Adipocyte (in vitro differentiated cells): ENCODE results near the gene DNAH12.

Source experiments
- DNase-seq: peaks from one replicate; pipeline ENCODE4 v3.0.0-alpha.2; 2015; ENCODE audit warnings: low read depth
- H3K27me3 ChIP-seq: replicated peaks from 2 replicates; pipeline ENCODE4 v1.7.0; 2013; ENCODE audit warnings: mild to moderate bottlenecking, low read length, moderate library complexity; ENCODE audit not compliant: control insufficient read depth, insufficient read depth
- H3K36me3 ChIP-seq: 2 replicates; pipeline ENCODE4 v1.7.0; 2013; ENCODE audit warnings: low read length, mild to moderate bottlenecking, moderate library complexity; ENCODE audit not compliant: control insufficient read depth, insufficient read depth, severe bottlenecking
- H3K4me1 ChIP-seq: 2 replicates; pipeline ENCODE4 v1.7.0; 2013; ENCODE audit warnings: mild to moderate bottlenecking, low read length, moderate library complexity; ENCODE audit not compliant: control insufficient read depth, insufficient read depth
- H3K4me3 ChIP-seq: 2 replicates; pipeline ENCODE4 v1.7.0; 2013; ENCODE audit warnings: mild to moderate bottlenecking, low read length, moderate library complexity
- H3K9ac ChIP-seq: 2 replicates; pipeline ENCODE4 v1.7.0; 2013; ENCODE audit warnings: mild to moderate bottlenecking, low read length, moderate library complexity
- H3K9me3 ChIP-seq: 2 replicates; pipeline ENCODE4 v1.7.0; 2013; ENCODE audit warnings: mild to moderate bottlenecking, low read length, moderate library complexity; ENCODE audit not compliant: control insufficient read depth

The DNAH12 gene

GRCh38 chr3:57569859-57570450 is 25.8 kb upstream of the DNAH12 start:
- no peak for DNase-seq
- H3K9ac ChIP-seq = no peak overlapping the region
- H3K4me1 ChIP-seq = peaks cover 9% of the 10 kb centered on the region
- H3K27me3 ChIP-seq = no peaks in the 10 kb centered on the region
- no peak overlapping the region for H3K4me3 ChIP-seq
- peaks cover 94% of the 10 kb centered on the region for H3K36me3 ChIP-seq
- no peaks in the 10 kb centered on the region for H3K9me3 ChIP-seq

GRCh38 chr3:57559526-57559925 is 15.4 kb upstream of the DNAH12 start:
- H3K9me3 ChIP-seq = no peaks in the 10 kb centered on the region
- DNase-seq = peak; percentile 50
- no peaks in the 10 kb centered on the region for H3K27me3 ChIP-seq
- H3K9ac ChIP-seq = no peak overlapping the region
- peak overlapping the region; percentile 20 for H3K4me3 ChIP-seq
- H3K4me1 ChIP-seq = peaks cover 44% of the 10 kb centered on the region
- H3K36me3 ChIP-seq = peaks cover 21% of the 10 kb centered on the region

- peaks cover 34% of the 10 kb centered on the region for H3K4me1 ChIP-seq
- H3K4me3 ChIP-seq = peak overlapping the region; percentile 98
- peak; percentile 66 for DNase-seq
- H3K36me3 ChIP-seq = peaks cover 15% of the 10 kb centered on the region
- peak overlapping the region; percentile 93 for H3K9ac ChIP-seq
- no peaks in the 10 kb centered on the region for H3K27me3 ChIP-seq
- no peaks in the 10 kb centered on the region for H3K9me3 ChIP-seq
Measured at GRCh38 chr3:57557085-57557537, 13.0 kb upstream of the DNAH12 start.

GRCh38 chr3:57556459-57557084 is 12.4 kb upstream of the DNAH12 start:
- peaks cover 33% of the 10 kb centered on the region for H3K4me1 ChIP-seq
- H3K4me3 ChIP-seq = peak overlapping the region; percentile 98
- peak; percentile 56 for DNase-seq
- peaks cover 14% of the 10 kb centered on the region for H3K36me3 ChIP-seq
- H3K27me3 ChIP-seq = no peaks in the 10 kb centered on the region
- H3K9me3 ChIP-seq = no peaks in the 10 kb centered on the region
- peak overlapping the region; percentile 93 for H3K9ac ChIP-seq

DNA sequence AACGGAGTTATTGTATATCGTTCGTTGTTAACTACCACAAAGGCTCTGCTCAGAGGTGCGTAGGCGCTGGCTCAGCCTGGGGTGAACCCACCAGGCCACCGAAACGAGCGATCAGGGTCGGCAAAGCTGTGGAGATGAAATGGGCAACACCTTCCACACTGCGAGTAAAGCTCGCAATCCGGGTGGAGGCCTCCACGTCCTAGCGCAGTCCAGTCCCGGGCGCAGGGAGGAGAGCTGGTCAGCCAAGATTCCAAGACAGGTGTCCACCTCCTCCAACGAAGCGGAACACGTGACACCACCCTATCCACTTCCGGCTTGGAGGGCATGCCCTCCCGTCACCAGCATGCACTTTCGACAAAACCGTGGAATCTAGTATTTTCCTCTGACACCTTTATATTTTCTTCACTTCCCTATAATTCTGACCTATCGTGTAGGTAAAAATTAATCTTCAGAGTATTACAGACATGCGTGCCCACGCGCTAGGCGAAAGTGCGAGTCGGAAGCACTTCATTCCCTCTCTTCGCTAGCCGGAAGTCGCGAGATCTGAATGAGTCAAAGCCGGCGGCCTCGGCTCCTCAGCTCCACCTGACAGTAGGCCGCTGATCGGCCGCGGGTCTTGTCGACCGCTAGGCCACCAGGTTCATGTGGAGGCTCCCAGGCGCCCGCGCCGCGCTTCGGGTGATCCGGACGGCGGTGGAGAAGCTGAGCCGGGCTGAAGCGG is 11.8 kb upstream of the DNAH12 start, which contains the start of gene PDE12:
Gene PDE12 (plus strand): TSS at position 537 of the 721 bp plus-strand sequence. CDS start 106 bp downstream, at position 643.
- peak; percentile 95 for DNase-seq
- Histone ChIP-seq H3K9me3 (no peaks in the 10 kb centered on the region), H3K9ac (peak within 1 kb of the TSS; percentile 93), H3K4me1 (peaks cover 31% of the 10 kb centered on the region), H3K36me3 (peaks cover 10% of the 10 kb centered on the region), H3K4me3 (peak within 1 kb of the TSS; percentile 98), H3K27me3 (no peaks in the 10 kb centered on the region)

GRCh38 chr3:57555306-57555705 is 11.2 kb upstream of the DNAH12 start:
- Histone ChIP-seq H3K36me3 (peaks cover 6% of the 10 kb centered on the region), H3K4me1 (peaks cover 27% of the 10 kb centered on the region), H3K9me3 (no peaks in the 10 kb centered on the region), H3K27me3 (no peaks in the 10 kb centered on the region), H3K4me3 (peak overlapping the region; percentile 98), H3K9ac (peak overlapping the region; percentile 93)
- no peak for DNase-seq

GRCh38 chr3:57546616-57547015 is 2.5 kb upstream of the DNAH12 start:
- no peaks in the 10 kb centered on the region for H3K36me3 ChIP-seq
- no peak overlapping the region for H3K9ac ChIP-seq
- no peak overlapping the region for H3K4me3 ChIP-seq
- DNase-seq = no peak
- peaks cover 10% of the 10 kb centered on the region for H3K4me1 ChIP-seq
- H3K9me3 ChIP-seq = no peaks in the 10 kb centered on the region
- no peaks in the 10 kb centered on the region for H3K27me3 ChIP-seq

GRCh38 chr3:57545636-57546268 is 1.6 kb upstream of the DNAH12 start:
- no peak for DNase-seq
- Histone ChIP-seq H3K9me3 (no peaks in the 10 kb centered on the region), H3K27me3 (no peaks in the 10 kb centered on the region), H3K4me1 (peaks cover 10% of the 10 kb centered on the region), H3K36me3 (no peaks in the 10 kb centered on the region), H3K9ac (no peak overlapping the region), H3K4me3 (no peak overlapping the region)

DNA sequence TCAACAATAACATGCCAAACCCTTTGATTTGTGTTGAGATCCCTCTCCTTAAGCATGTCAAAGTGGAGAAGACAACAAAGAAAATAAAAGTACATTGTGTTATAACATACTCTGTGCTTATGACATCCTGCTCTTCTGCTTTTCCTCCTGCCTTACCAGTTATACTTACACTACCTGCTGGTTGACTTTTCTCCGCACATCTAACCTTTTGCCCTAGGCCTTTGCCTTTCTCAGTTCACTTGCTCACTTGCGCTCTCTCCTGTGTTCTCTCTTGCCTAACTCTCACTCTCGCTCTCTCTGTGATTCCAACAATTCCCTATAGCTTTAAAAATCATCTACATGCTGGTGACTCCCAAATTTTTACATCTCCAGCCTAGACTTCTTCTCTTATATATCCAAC is 5.7 kb downstream of the DNAH12 start:
- Histone ChIP-seq H3K36me3 (no peaks in the 10 kb centered on the region), H3K9ac (no peak overlapping the region)

GRCh38 chr3:57530071-57530608 is 14.0 kb downstream of the DNAH12 start:
- H3K27me3 ChIP-seq = no peaks in the 10 kb centered on the region
- H3K4me3 ChIP-seq = no peak overlapping the region
- no peaks in the 10 kb centered on the region for H3K4me1 ChIP-seq
- no peak overlapping the region for H3K9ac ChIP-seq
- no peaks in the 10 kb centered on the region for H3K9me3 ChIP-seq
- H3K36me3 ChIP-seq = no peaks in the 10 kb centered on the region
- peak; percentile 23 for DNase-seq

More for the DNA sequence above, 5.7 kb downstream of the DNAH12 start:
- Histone ChIP-seq H3K4me1 (no peaks in the 10 kb centered on the region), H3K27me3 (peaks cover 4% of the 10 kb centered on the region), H3K9me3 (no peaks in the 10 kb centered on the region), H3K4me3 (no peak overlapping the region)
- no peak for DNase-seq
